NOMO-1 (cell line): ENCODE measurements around the gene CPEB2.

ENCODE experiments used
- DNase-seq, 2 experiments: peaks; one replicate each; lab custom pipeline; 2025; ENCODE audit not compliant: unreplicated experiment in 2 of 2; lab: John Stamatoyannopoulos, UW

CPEB2 gene

DNA sequence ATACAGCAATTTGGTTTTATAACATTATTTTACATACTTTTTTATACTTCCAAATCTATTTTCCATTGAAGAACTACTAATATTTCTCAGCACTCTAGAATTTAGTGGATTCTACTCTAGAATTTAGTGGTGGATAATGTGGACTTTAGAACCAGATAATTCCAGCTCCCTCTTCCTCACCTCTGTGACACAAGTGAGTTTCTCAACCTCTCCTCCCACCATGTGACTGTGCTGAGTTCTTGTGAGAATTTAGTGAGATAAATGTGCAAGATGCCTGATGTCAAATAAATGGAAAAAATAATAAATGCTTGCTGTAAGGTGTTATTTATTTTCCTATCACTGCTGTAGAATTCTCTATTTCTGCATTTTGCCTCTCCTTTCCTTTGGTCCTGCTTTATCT lies 107.3 kb downstream of the CPEB2 start:
- DNase-seq: no peak

DNA sequence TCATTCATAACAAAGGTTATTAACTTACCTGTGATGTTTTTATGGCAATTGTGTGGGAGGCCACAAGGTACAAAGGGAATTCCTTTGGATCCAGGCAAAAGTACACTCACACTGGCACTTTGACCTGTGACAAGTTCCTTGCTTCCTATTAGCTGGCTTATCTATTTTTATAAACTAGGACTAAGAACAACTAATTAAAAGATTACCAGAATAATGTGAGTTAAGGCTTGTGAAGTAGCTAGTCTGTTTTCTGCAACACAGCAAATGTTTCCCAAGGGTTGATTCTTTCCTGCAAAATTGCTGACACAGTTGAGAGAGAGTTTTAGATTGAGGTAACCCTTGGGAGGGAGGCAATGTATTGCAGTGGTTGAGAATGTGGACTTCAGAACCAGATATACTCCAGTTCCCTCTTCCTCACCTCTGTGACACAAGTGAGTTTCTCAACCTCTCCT lies 107.9 kb downstream of the CPEB2 start:
- no peak for DNase-seq

DNA sequence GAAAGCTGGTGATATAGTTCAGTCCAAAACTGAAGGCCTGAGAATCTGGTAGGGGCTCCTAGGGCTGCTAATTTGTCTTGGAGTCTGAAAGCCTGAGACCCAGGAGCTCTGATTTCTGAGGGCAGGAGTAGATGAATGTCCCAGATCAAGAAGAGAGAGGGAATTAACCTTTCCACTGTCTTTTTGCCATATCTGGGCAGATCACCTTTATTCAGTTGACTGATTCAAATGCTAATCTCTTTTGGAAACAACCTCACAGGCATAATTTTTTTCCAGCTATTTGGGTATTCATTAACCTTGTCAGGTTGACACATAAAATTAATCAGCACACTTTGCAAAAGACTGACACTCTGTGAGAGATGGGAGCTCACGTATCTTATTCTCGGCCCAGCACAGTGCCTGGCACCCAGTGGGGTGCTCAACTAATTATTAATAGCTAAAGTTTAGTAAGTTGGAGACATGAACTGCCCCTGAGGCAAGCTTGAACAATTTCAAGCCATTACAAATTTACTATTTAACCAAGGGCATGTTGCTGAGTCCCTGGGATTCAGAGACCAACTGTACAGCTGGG lies 114.3 kb downstream of the CPEB2 start:
- DNase-seq: no peak

DNA sequence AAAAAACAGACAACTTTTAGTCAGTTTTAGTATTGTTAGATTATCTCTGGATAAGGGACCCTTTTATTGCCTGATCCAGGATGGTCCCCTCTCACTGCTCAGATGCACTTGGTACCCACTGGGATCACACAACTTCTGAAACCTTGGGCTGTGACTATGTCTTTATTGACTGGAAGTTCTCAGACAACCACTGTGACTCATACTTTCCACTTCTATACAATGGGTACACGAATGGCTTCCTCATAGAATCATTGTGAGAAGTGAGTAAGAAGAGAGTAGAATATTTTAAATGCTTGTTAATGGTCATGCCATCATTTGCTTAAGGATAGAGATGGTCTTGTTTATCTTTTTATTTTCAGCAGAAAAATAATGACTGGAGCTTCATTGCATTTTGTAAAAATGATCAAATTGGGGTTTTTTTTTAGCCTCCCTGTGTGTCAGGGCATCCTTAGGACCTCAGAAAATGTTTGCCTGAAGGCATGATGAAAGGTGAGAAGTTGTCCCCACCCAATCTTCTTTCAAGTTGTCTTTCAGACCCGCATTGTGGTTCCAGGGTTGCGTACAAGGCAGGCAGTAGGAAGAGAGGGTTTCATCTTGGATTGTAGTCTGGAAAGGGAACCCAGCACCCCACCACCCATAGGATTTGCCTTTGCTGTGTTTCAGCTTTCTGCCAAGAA lies 115.1 kb downstream of the CPEB2 start:
- DNase-seq: no peak

DNA sequence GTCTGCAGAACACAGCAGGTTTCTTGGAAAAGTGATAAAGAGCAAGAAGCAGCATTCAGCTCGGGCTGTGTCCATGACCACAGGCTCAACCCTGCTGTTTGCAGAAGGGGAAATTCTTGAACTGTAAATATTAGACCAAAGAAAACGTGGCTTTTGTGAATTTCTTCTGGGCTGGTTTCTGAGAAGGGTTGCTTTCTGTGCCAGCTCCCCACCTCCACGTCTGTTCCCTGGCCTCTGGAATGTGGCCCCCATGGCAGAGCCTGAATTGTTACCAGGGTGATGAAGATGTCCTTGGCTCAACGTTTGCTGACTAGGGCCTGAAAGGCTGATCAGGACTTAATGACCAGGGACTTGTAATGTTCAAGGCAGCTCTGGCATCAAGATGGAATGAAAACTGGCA lies 116.0 kb downstream of the CPEB2 start:
- no peak for DNase-seq
